Stimulated activated CD4-positive, alpha-beta T cell treated with anti-CD3 and anti-CD28 coated beads, Interleukin-12 subunit alpha, Interleukin-12 subunit beta, amount 100 ng/mL, for 24 hours (primary cell): Measurements from ENCODE around the gene ALOX5AP.

ENCODE experiments used
- DNase-seq, 2 experiments: peaks; one replicate each; pipeline ENCODE4 v3.0.0-alpha.2; 2020; ENCODE audit warnings: low read depth in 2 of 2

Gene ALOX5AP

GRCh38 chr13:30714629-30715371, 20.5 kb upstream of the ALOX5AP start:
- no peak for DNase-seq

- DNase-seq: no peak
Observed at GRCh38 chr13:30715372-30715756, 20.0 kb upstream of the ALOX5AP start.

GRCh38 chr13:30715837-30716236, 19.5 kb upstream of the ALOX5AP start:
- DNase-seq: no peak

GRCh38 chr13:30718661-30719524, 16.4 kb upstream of the ALOX5AP start:
- DNase-seq: no peak

- no peak for DNase-seq
Observed at GRCh38 chr13:30719525-30719914, 15.8 kb upstream of the ALOX5AP start.

GRCh38 chr13:30720172-30720869, 15.0 kb upstream of the ALOX5AP start:
- DNase-seq: no peak

- DNase-seq: no peak
Observed at GRCh38 chr13:30721936-30722335, 13.4 kb upstream of the ALOX5AP start.

GRCh38 chr13:30722361-30722760, 13.0 kb upstream of the ALOX5AP start:
- DNase-seq: no peak

- DNase-seq: no peak
Observed at GRCh38 chr13:30724778-30725177, 10.6 kb upstream of the ALOX5AP start.

- DNase-seq: no peak
Observed at GRCh38 chr13:30725326-30726085, 9.8 kb upstream of the ALOX5AP start.

- DNase-seq: no peak
Observed at GRCh38 chr13:30726192-30726591, 9.2 kb upstream of the ALOX5AP start.

GRCh38 chr13:30727491-30728355, 7.6 kb upstream of the ALOX5AP start:
- no peak for DNase-seq

GRCh38 chr13:30729801-30730200, 5.5 kb upstream of the ALOX5AP start:
- DNase-seq: no peak

- no peak for DNase-seq
Observed at GRCh38 chr13:30730526-30730925, 4.8 kb upstream of the ALOX5AP start.

- DNase-seq: no peak
Observed at GRCh38 chr13:30731361-30732045, 3.8 kb upstream of the ALOX5AP start.

- DNase-seq: no peak
Observed at GRCh38 chr13:30732046-30732390, 3.3 kb upstream of the ALOX5AP start.

GRCh38 chr13:30734439-30734838, 904 bp upstream of the ALOX5AP start:
- DNase-seq: no peak

GRCh38 chr13:30735872-30736175, 481 bp downstream of the ALOX5AP start:
- DNase-seq: no peak

- DNase-seq: no peak
Observed at GRCh38 chr13:30736461-30737320, 1.3 kb downstream of the ALOX5AP start.
